Measurements from ENCODE around the gene CDKL1. TPM values are rescaled to one million over a fixed set of nuclear protein-coding genes. Genes with fewer than 3 reads are reported as not detected.
"Not testable (repeated sequence)": the region's sequence is repeated elsewhere in the genome, so short reads cannot be mapped to it uniquely, and the experiment has no call there.

CDKL1 gene
- total RNA-seq, 4 donors from 2014 or later, result 8.2 to 22.5 (median 9.5) TPM

GRCh38 chr14:50360093-50360492 lies 36.6 kb downstream of the CDKL1 start:
- TF ChIP-seq EP300 (IDR thresholded peaks at IDR 0.05) (no peak), POLR2A (IDR thresholded peaks at IDR 0.05) (no peak), CTCF (IDR thresholded peaks at IDR 0.05) (no peak)
- 96 to 97% methylated on average over 3 of the region's 3 CpGs for WGBS, 2 donors
- Histone ChIP-seq H3K9me3 (no peaks in the 10 kb centered on the region), H3K27ac (no peak overlapping the region), H3K36me3 (peaks cover 0 to 19% (median 0%) of the 10 kb centered on the region in 3 donors), H3K4me1 (peaks cover 0 to 15% (median 2%) of the 10 kb centered on the region in 4 donors), H3K27me3 (no peaks in the 10 kb centered on the region), H3K4me3 (no peak overlapping the region)
- DNase-seq (ENCODE audit: low spot score in 2 of 2), result no peak

GRCh38 chr14:50359631-50360030 lies 37.0 kb downstream of the CDKL1 start:
- TF ChIP-seq EP300 (IDR thresholded peaks at IDR 0.05) (no peak), CTCF (IDR thresholded peaks at IDR 0.05) (no peak), POLR2A (IDR thresholded peaks at IDR 0.05) (no peak)
- Histone ChIP-seq H3K27me3 (no peaks in the 10 kb centered on the region), H3K9me3 (no peaks in the 10 kb centered on the region), H3K4me1 (peaks cover 0 to 15% (median 2%) of the 10 kb centered on the region in 4 donors), H3K27ac (no peak overlapping the region), H3K36me3 (peaks cover 0 to 19% (median 0%) of the 10 kb centered on the region in 3 donors), H3K4me3 (no peak overlapping the region)
- WGBS, 2 donors, result 88 to 91% methylated on average over 5 of the region's 5 CpGs
- no peak for DNase-seq (ENCODE audit: low spot score in 2 of 2)

- H3K9me3 ChIP-seq, result no peaks in the 10 kb centered on the region
- no peak for TF ChIP-seq EP300 (IDR thresholded peaks at IDR 0.05)
- TF ChIP-seq POLR2A (IDR thresholded peaks at IDR 0.05), result no peak
- no peak for TF ChIP-seq CTCF (IDR thresholded peaks at IDR 0.05)
- H3K27ac ChIP-seq, result no peak overlapping the region
- WGBS, 2 donors, result 78% methylated on average over 4 of the region's 4 CpGs
- DNase-seq (ENCODE audit: low spot score in 2 of 2), result no peak
- H3K27me3 ChIP-seq, result no peaks in the 10 kb centered on the region
- peaks cover 0 to 19% (median 0%) of the 10 kb centered on the region in 3 donors for H3K36me3 ChIP-seq
- no peak overlapping the region for H3K4me3 ChIP-seq
- peaks cover 0 to 4% (median 1%) of the 10 kb centered on the region in 4 donors for H3K4me1 ChIP-seq
Measured at GRCh38 chr14:50357753-50358395, 38.8 kb downstream of the CDKL1 start.

GRCh38 chr14:50357124-50357523 lies 39.6 kb downstream of the CDKL1 start:
- Histone ChIP-seq H3K36me3 (peaks cover 0 to 19% (median 0%) of the 10 kb centered on the region in 3 donors), H3K9me3 (no peaks in the 10 kb centered on the region), H3K27me3 (no peaks in the 10 kb centered on the region), H3K27ac (no peak overlapping the region), H3K4me1 (peaks cover 0 to 8% (median 0%) of the 10 kb centered on the region in 4 donors), H3K4me3 (no peak overlapping the region)
- DNase-seq (ENCODE audit: low spot score in 2 of 2), result no peak
- no peak for TF ChIP-seq EP300 (IDR thresholded peaks at IDR 0.05)
- no peak for TF ChIP-seq CTCF (IDR thresholded peaks at IDR 0.05)
- 63 to 83% methylated on average over 6 of the region's 6 CpGs for WGBS, 2 donors

GRCh38 chr14:50356283-50356682 lies 40.4 kb downstream of the CDKL1 start:
- 85 to 91% methylated on average over 3 of the region's 3 CpGs for WGBS, 2 donors
- H3K27me3 ChIP-seq; H3K9me3 ChIP-seq; H3K4me3 ChIP-seq; DNase-seq (ENCODE audit: low spot score in 2 of 2); H3K27ac ChIP-seq: not testable (repeated sequence)
- Histone ChIP-seq H3K4me1 (peaks cover 0 to 12% (median 3%) of the 10 kb centered on the region in 4 donors), H3K36me3 (peaks cover 0 to 19% (median 0%) of the 10 kb centered on the region in 3 donors)
